Caco-2 (cell line): Measurements from ENCODE around the gene RASGRP3. TPM values are rescaled to one million over a fixed set of nuclear protein-coding genes. Genes with fewer than 3 reads are reported as not detected.

ENCODE experiments used
- BruUV-seq: library from RNA; stranded (reverse); fragments of 400-500 nt; replicated peaks from 2 replicates; lab custom pipeline; 2021; lab: Mats Ljungman, UMichigan
- CTCF ChIA-PET: fragments of 300-600 bp; sonication (Branson Sonifier 250); formaldehyde crosslinking; loops from one replicate; lab custom pipeline; 2022; ENCODE audit warnings: antibody characterized with exemption; lab: Charles Lee
- POLR2A ChIA-PET: fragments of 300-600 bp; sonication (Branson Sonifier 250); formaldehyde crosslinking; loops from one replicate; lab custom pipeline; 2022; ENCODE audit warnings: antibody characterized with exemption; lab: Charles Lee
- DNase-seq, 2 experiments: peaks; one replicate each; pipeline versions ENCODE4 v3.0.0 to v3.0.0-alpha.2; 2020 to 2022
- H3K27me3 ChIP-seq: replicated peaks from 2 replicates; pipeline ENCODE4 v1.6.0; 2011; ENCODE audit warnings: low read length; ENCODE audit not compliant: control insufficient read depth, insufficient read depth
- H3K36me3 ChIP-seq: 2 replicates; pipeline ENCODE4 v1.5.1; 2011; ENCODE audit warnings: low read length; ENCODE audit not compliant: control insufficient read depth, insufficient read depth
- H3K4me1 ChIP-seq: fragments of 250-450 bp; sonication (Bioruptor Pico); 2 replicates; pipeline ENCODE4 v1.5.1; 2020; ENCODE audit warnings: mild to moderate bottlenecking
- H3K4me3 ChIP-seq: 2 replicates; pipeline ENCODE4 v1.5.1; 2011; ENCODE audit warnings: low read depth, mild to moderate bottlenecking, control low read depth, low read length
- H3K9me3 ChIP-seq: fragments of 250-450 bp; sonication (Bioruptor Pico); 2 replicates; pipeline ENCODE4 v1.5.1; 2020; ENCODE audit warnings: mild to moderate bottlenecking, moderate library complexity
- H3K27ac Mint-ChIP-seq: one replicate; pipeline ENCODE4 v1.8.0; 2022; ENCODE audit warnings: mixed read lengths; ENCODE audit not compliant: unreplicated experiment
- H3K27me3 Mint-ChIP-seq: one replicate; pipeline ENCODE4 v1.8.0; 2022; ENCODE audit warnings: mixed read lengths; ENCODE audit not compliant: insufficient read depth, unreplicated experiment
- H3K36me3 Mint-ChIP-seq: one replicate; pipeline ENCODE4 v1.8.0; 2022; ENCODE audit warnings: mild to moderate bottlenecking, mixed read lengths; ENCODE audit not compliant: insufficient read depth, unreplicated experiment
- H3K4me1 Mint-ChIP-seq: one replicate; pipeline ENCODE4 v1.8.0; 2022; ENCODE audit warnings: low read depth, mixed read lengths; ENCODE audit not compliant: unreplicated experiment
- H3K4me3 Mint-ChIP-seq: one replicate; pipeline ENCODE4 v1.8.0; 2022; ENCODE audit warnings: mild to moderate bottlenecking, moderate library complexity, mixed read lengths; ENCODE audit not compliant: unreplicated experiment
- H3K9me3 Mint-ChIP-seq: one replicate; pipeline ENCODE4 v1.8.0; 2022; ENCODE audit warnings: mixed read lengths; ENCODE audit not compliant: unreplicated experiment
- intact Hi-C: fragments of 100-400 bp; cut with micrococcal nuclease; formaldehyde crosslinking; loops from one replicate; pipeline ENCODE4 v1.10.0; 2022; ENCODE audit not compliant: unreplicated experiment
- total RNA-seq: library from RNA; stranded (reverse); gene quantifications from 2 replicates; pipeline ENCODE4 v1.2.3, GENCODE V29; 2022
- TF ChIP-seq, protein P1 (sequence below), 2 experiments: fragments of 200-600 bp in 1 of 2; IDR thresholded peaks; 1 replicate in 1 of 2; 2 replicates in 1 of 2; pipeline versions ENCODE4 v1.5.1 to v1.8.0; 2011 to 2022; ENCODE audit warnings: antibody characterized with exemption in 1 of 2, control low read depth in 1 of 2, inconsistent platforms in 1 of 2, low read depth in 1 of 2, low read length in 1 of 2, mild to moderate bottlenecking in 1 of 2, moderate library complexity in 1 of 2; ENCODE audit not compliant: insufficient read depth in 1 of 2, severe bottlenecking in 1 of 2, unreplicated experiment in 1 of 2

The RASGRP3 gene
- total RNA-seq, 1 experiment from 2014 or later: 9.2 TPM

- TF ChIP-seq, protein P1, sequence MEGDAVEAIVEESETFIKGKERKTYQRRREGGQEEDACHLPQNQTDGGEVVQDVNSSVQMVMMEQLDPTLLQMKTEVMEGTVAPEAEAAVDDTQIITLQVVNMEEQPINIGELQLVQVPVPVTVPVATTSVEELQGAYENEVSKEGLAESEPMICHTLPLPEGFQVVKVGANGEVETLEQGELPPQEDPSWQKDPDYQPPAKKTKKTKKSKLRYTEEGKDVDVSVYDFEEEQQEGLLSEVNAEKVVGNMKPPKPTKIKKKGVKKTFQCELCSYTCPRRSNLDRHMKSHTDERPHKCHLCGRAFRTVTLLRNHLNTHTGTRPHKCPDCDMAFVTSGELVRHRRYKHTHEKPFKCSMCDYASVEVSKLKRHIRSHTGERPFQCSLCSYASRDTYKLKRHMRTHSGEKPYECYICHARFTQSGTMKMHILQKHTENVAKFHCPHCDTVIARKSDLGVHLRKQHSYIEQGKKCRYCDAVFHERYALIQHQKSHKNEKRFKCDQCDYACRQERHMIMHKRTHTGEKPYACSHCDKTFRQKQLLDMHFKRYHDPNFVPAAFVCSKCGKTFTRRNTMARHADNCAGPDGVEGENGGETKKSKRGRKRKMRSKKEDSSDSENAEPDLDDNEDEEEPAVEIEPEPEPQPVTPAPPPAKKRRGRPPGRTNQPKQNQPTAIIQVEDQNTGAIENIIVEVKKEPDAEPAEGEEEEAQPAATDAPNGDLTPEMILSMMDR (IDR thresholded peaks at IDR 0.05; ENCODE audit: insufficient read depth in 1 of 2, low read depth in 1 of 2, low read length in 1 of 2, severe bottlenecking in 1 of 2, unreplicated experiment in 1 of 2): no peak
- H3K4me1 Mint-ChIP-seq: no peaks in the 10 kb centered on the region
- H3K27me3 Mint-ChIP-seq: no peaks in the 10 kb centered on the region
- H3K4me3 ChIP-seq: no peak overlapping the region
- H3K9me3 ChIP-seq: no peaks in the 10 kb centered on the region
- no peaks in the 10 kb centered on the region for H3K36me3 Mint-ChIP-seq
- H3K36me3 ChIP-seq: no peaks in the 10 kb centered on the region
- H3K27me3 ChIP-seq: no peaks in the 10 kb centered on the region
- no peak for DNase-seq
- no peaks in the 10 kb centered on the region for H3K9me3 Mint-ChIP-seq
- intact Hi-C loops: loop anchor here (2.0 kb wide), 1 partner anchor 15 kb away; no protein-coding TSS in a partner anchor
- BruUV-seq: no TSS peak
- H3K4me1 ChIP-seq: peaks cover 7% of the 10 kb centered on the region; the same call in 1 of the 2 replicates
- no peak overlapping the region for H3K4me3 Mint-ChIP-seq
- no peak overlapping the region for H3K27ac Mint-ChIP-seq
- ChIA-PET CTCF (no interaction called here), POLR2A (no interaction called here)
These were observed 33.6 kb downstream of the RASGRP3 start for GRCh38 chr2:33509908-33510585.

GRCh38 chr2:33510586-33510968 lies 34.1 kb downstream of the RASGRP3 start:
- intact Hi-C loops: loop anchor here (2.0 kb wide), 1 partner anchor 16 kb away; no protein-coding TSS in a partner anchor
- no peaks in the 10 kb centered on the region for H3K27me3 ChIP-seq
- CTCF ChIA-PET: no interaction called here
- no peak overlapping the region for H3K27ac Mint-ChIP-seq
- TF ChIP-seq, protein P1 (IDR thresholded peaks at IDR 0.05; ENCODE audit: insufficient read depth in 1 of 2, low read depth in 1 of 2, low read length in 1 of 2, severe bottlenecking in 1 of 2, unreplicated experiment in 1 of 2): no peak
- no peaks in the 10 kb centered on the region for H3K4me1 Mint-ChIP-seq
- H3K4me1 ChIP-seq: peaks cover 7% of the 10 kb centered on the region; the same call in 1 of the 2 replicates
- H3K4me3 Mint-ChIP-seq: no peak overlapping the region
- H3K9me3 Mint-ChIP-seq: no peaks in the 10 kb centered on the region
- H3K27me3 Mint-ChIP-seq: no peaks in the 10 kb centered on the region
- no peaks in the 10 kb centered on the region for H3K9me3 ChIP-seq
- POLR2A ChIA-PET: no interaction called here
- BruUV-seq: no TSS peak
- no peaks in the 10 kb centered on the region for H3K36me3 ChIP-seq
- DNase-seq: no peak
- no peaks in the 10 kb centered on the region for H3K36me3 Mint-ChIP-seq
- H3K4me3 ChIP-seq: no peak overlapping the region

DNA sequence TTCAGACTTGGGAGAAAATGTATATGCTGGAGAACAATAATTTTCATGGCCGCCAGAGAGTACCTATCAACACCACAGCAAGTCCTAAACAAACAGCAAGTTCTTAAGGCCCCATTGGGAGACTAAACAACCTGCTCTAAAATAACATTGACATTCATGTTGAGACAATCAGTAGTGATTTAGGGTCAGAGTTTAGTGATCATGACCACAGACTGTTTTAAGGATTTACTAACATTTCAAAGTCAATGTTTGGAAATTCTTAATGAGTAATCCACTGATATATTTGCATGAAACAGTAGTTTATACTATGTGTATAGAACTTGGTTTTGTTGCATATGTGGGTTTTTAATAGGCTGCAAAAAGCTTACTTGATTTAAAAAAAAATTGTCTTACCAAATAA lies 34.7 kb downstream of the RASGRP3 start:
- ChIA-PET POLR2A (no interaction called here), CTCF (no interaction called here)
- no peaks in the 10 kb centered on the region for H3K27me3 Mint-ChIP-seq
- no peak for DNase-seq
- no peaks in the 10 kb centered on the region for H3K9me3 Mint-ChIP-seq
- Histone ChIP-seq H3K36me3 (no peaks in the 10 kb centered on the region), H3K4me3 (no peak overlapping the region), H3K9me3 (no peaks in the 10 kb centered on the region), H3K27me3 (no peaks in the 10 kb centered on the region), H3K4me1 (peaks cover 7% of the 10 kb centered on the region; the same call in 1 of the 2 replicates)
- no peak overlapping the region for H3K27ac Mint-ChIP-seq
- no TSS peak for BruUV-seq
- no peaks in the 10 kb centered on the region for H3K4me1 Mint-ChIP-seq
- TF ChIP-seq, protein P1 (IDR thresholded peaks at IDR 0.05; ENCODE audit: insufficient read depth in 1 of 2, low read depth in 1 of 2, low read length in 1 of 2, severe bottlenecking in 1 of 2, unreplicated experiment in 1 of 2): no peak
- no peak overlapping the region for H3K4me3 Mint-ChIP-seq
- no peaks in the 10 kb centered on the region for H3K36me3 Mint-ChIP-seq
- intact Hi-C loops: loop anchor here (2.0 kb wide), 1 partner anchor 16 kb away; no protein-coding TSS in a partner anchor
